Sigmoid colon (tissue), 7 donors: ENCODE measurements around the gene WFIKKN1. TPM values are rescaled to one million over a fixed set of nuclear protein-coding genes. Genes with fewer than 3 reads are reported as not detected.

Experiments used
- DNase-seq: peaks from one replicate; pipeline ENCODE4 v3.0.0-alpha.2; 2019
- H3K27ac ChIP-seq, 4 donors: fragments of 200-600 bp; sonication (generic); one replicate each; pipeline ENCODE4 v1.5.1; 2016 to 2019; ENCODE audit warnings: mild to moderate bottlenecking in 1 of 4
- H3K27me3 ChIP-seq, 3 donors: fragments of 200-600 bp; sonication (generic); one replicate each; pipeline ENCODE4 v1.5.1; 2019; ENCODE audit warnings: mild to moderate bottlenecking in 1 of 3
- H3K36me3 ChIP-seq, 4 donors: fragments of 200-600 bp; sonication (generic); one replicate each; pipeline ENCODE4 v1.5.1; 2016 to 2019
- H3K4me1 ChIP-seq, 4 donors: fragments of 200-600 bp; sonication (generic); one replicate each; pipeline ENCODE4 v1.5.1; 2017 to 2019
- H3K4me3 ChIP-seq, 4 donors: fragments of 200-600 bp; sonication (generic); one replicate each; pipeline ENCODE4 v1.5.1; 2017 to 2019; ENCODE audit warnings: mild to moderate bottlenecking in 2 of 4, moderate library complexity in 1 of 4
- H3K9me3 ChIP-seq, 4 donors: fragments of 200-600 bp in 3 of 4; sonication (generic) in 3 of 4; one replicate each; pipeline versions ENCODE4 v1.5.1 to v1.6.1; 2013 to 2019
- EP300 ChIP-seq, 4 donors: sonication (generic); formaldehyde crosslinking; IDR thresholded peaks; one replicate each; pipeline ENCODE4 v1.6.1; 2017; ENCODE audit warnings: antibody characterized with exemption in 4 of 4
- POLR2A ChIP-seq, 2 donors: fragments of 450-650 bp; IDR thresholded peaks; one replicate each; pipeline ENCODE4 v1.6.1; 2016; ENCODE audit warnings: antibody characterized with exemption in 2 of 2, mild to moderate bottlenecking in 2 of 2, moderate library complexity in 2 of 2
- POLR2AphosphoS5 ChIP-seq, 4 donors: sonication (generic); formaldehyde crosslinking; IDR thresholded peaks; one replicate each; pipeline ENCODE4 v1.6.1; 2017; ENCODE audit warnings: antibody characterized with exemption in 4 of 4
- WGBS, 2 donors: extraction: QIAGEN DNeasy Blood & Tissue Kit; methylation state at CpG; one replicate each; pipeline ENCODE4 v1.1.7; 2013; 5-methylcytosine and 5-hydroxymethylcytosine counted together
- intact Hi-C: fragments of 100-400 bp; cut with DNase I; formaldehyde crosslinking; loops from one replicate; pipeline ENCODE4 v1.15.1; 2023
- polyA plus RNA-seq, 3 donors: library from polyadenylated mRNA; stranded (reverse); fragments of 200-250 nt; gene quantifications; one replicate each; pipeline ENCODE4 v1.2.3, GENCODE V29; 2013
- total RNA-seq, 4 donors: library from RNA; depleted of rRNA; stranded (reverse); fragments of >200 nt; gene quantifications; one replicate each; pipeline ENCODE4 v1.1.0, GENCODE V29; 2016
- TF ChIP-seq, protein P1 (sequence below), 4 experiments: fragments of 450-650 bp in 3 of 4; fragments of 200-600 bp in 1 of 4; IDR thresholded peaks; one replicate each; pipeline ENCODE4 v1.5.1; 2016 to 2019; ENCODE audit warnings: antibody characterized with exemption in 4 of 4, mild to moderate bottlenecking in 3 of 4, moderate library complexity in 2 of 4
- donor health status: healthy with polysubstance abuse.
- donor health status: Bipolar disorder and iron deficiency.
- donor health status: healthy.

The WFIKKN1 gene
- total and polyA plus RNA-seq, 7 donors: 0.27 to 1.4 (median 0.49) TPM

DNA sequence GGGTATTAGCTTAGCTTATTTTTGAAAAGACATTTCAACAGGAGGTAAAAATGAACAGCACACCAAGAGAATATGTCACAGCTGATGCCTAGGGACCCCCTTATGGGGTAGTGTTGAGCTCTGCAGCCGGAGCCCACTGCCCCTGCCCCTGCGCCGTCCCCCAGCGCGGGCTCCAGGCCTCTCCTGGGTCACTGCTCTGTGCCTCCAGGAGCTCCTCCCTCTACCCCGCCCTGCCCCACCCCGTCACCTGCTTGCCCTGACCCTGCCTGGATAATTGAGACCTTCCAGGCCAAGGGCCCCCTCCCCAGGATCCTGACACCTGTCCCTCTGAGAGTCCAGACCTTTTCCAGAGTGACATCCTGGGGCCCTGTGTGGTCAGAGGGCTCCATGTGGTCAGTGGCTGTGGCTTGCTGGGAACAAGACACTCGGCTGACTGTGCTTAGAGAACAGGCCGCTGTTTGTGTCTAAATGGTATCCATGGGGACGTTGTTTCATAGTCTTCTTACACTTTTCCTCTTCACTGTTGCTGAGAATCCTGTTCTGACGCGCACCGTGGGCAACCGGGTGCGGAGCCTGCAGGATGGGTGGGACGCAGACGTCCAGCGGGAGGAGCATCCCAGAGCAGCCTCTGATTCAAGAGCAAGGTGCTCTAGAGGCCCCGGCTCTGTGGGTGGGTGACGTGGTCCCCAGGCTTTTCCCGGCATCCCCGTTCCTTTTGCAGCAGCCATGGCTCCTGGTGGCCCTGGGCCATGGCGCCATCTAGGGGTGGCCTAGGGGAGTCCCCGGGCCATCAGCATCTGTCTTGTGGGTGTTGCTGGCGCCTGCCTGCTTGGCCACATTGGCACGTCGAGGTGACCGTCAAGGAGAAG lies 20.0 kb upstream of the WFIKKN1 start:
- Histone ChIP-seq H3K36me3 (no peaks in the 10 kb centered on the region), H3K4me1 (peaks cover 0 to 7% (median 6%) of the 10 kb centered on the region in 4 donors), H3K27ac (no peak overlapping the region), H3K27me3 (no peaks in the 10 kb centered on the region), H3K4me3 (no peak overlapping the region), H3K9me3 (no peaks in the 10 kb centered on the region)
- peak; percentile 72 for DNase-seq
- 31 to 76% methylated on average over 28 of the region's 28 CpGs for WGBS, 2 donors
- TF ChIP-seq POLR2A (IDR thresholded peaks at IDR 0.05) (no peak), POLR2AphosphoS5 (IDR thresholded peaks at IDR 0.05) (no peak), EP300 (IDR thresholded peaks at IDR 0.05) (no peak)
- TF ChIP-seq, protein P1, sequence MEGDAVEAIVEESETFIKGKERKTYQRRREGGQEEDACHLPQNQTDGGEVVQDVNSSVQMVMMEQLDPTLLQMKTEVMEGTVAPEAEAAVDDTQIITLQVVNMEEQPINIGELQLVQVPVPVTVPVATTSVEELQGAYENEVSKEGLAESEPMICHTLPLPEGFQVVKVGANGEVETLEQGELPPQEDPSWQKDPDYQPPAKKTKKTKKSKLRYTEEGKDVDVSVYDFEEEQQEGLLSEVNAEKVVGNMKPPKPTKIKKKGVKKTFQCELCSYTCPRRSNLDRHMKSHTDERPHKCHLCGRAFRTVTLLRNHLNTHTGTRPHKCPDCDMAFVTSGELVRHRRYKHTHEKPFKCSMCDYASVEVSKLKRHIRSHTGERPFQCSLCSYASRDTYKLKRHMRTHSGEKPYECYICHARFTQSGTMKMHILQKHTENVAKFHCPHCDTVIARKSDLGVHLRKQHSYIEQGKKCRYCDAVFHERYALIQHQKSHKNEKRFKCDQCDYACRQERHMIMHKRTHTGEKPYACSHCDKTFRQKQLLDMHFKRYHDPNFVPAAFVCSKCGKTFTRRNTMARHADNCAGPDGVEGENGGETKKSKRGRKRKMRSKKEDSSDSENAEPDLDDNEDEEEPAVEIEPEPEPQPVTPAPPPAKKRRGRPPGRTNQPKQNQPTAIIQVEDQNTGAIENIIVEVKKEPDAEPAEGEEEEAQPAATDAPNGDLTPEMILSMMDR (IDR thresholded peaks at IDR 0.05): peak in 3 of 4 experiments; percentile 49 to 72 (median 53)
- intact Hi-C loops: no loop called here

DNA sequence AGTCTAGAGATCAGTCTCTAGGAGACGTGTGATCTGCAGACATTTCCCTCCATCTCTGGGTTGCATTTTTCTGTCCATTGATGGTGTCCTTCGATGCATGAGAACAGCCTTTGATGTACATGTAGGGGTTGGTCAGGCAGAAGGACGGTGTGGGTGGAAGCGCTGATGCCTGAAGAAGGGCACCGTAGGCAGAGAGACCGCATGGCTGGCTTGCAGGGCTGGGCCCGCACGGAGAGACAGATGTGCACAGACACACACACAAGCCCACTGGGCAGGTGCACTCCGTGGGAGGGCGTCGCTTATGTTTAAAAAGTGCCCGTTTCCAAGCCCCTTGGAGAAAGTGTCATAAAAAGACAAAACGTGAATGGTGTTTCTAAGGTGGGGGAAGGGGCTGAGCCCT lies 15.7 kb upstream of the WFIKKN1 start:
- intact Hi-C loops: no loop called here
- 87 to 92% methylated on average over 13 of the region's 13 CpGs for WGBS, 2 donors
- Histone ChIP-seq H3K36me3 (peaks cover 0 to 4% (median 0%) of the 10 kb centered on the region in 4 donors), H3K27me3 (no peaks in the 10 kb centered on the region), H3K27ac (no peak overlapping the region), H3K9me3 (no peaks in the 10 kb centered on the region), H3K4me3 (no peak overlapping the region), H3K4me1 (peaks cover 0 to 7% (median 6%) of the 10 kb centered on the region in 4 donors)
- TF ChIP-seq POLR2A (IDR thresholded peaks at IDR 0.05) (no peak), EP300 (IDR thresholded peaks at IDR 0.05) (no peak), POLR2AphosphoS5 (IDR thresholded peaks at IDR 0.05) (no peak)
- TF ChIP-seq, protein P1 (IDR thresholded peaks at IDR 0.05): no peak
- no peak for DNase-seq

DNA sequence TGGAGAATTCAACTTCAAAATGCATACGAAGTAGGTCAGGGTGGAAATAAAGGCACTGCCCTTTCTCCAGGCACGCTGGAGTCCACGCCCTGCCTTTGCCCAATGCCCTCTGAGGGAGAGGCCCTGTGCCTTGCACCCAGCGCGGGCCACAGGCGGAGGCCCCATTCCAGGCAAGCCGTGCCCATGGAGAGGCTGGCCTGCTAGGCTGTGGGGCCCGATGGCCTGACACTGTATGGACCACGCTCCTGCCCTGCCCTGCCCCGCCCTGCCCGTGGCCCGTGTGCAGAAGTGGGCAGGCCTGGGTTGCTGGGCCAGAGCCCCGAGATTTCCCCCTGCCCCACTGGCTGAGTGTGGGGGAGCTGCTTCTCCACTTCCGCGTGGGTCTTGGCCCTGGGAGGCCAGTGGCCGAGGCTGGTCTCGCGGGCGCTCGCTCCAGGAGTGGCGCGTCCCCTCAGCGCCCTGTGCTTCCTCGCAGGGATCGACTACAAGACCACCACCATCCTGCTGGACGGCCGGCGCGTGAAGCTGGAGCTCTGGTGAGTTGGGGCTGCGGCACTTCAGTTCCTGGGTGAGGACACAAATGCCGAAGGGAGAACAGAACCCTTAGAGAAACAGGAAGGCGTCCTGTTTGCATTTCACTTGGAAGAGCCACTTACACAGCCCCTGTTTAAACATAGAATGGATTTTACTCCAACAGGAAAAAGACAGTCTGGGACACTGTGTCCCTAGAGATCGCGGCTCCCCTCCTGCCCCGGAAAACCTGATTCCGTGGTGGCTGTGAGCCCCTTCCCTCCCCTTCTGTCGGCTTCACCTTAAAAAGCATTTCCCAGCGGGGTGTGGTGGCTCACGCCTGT lies 13.8 kb upstream of the WFIKKN1 start:
- TF ChIP-seq POLR2A (IDR thresholded peaks at IDR 0.05): no peak
- TF ChIP-seq, protein P1 (IDR thresholded peaks at IDR 0.05): no peak
- no peak for TF ChIP-seq POLR2AphosphoS5 (IDR thresholded peaks at IDR 0.05)
- TF ChIP-seq EP300 (IDR thresholded peaks at IDR 0.05): no peak
- H3K27ac ChIP-seq: no peak overlapping the region
- no peak overlapping the region for H3K4me3 ChIP-seq
- peaks cover 0 to 13% (median 9%) of the 10 kb centered on the region in 4 donors for H3K4me1 ChIP-seq
- no peaks in the 10 kb centered on the region for H3K27me3 ChIP-seq
- no peaks in the 10 kb centered on the region for H3K9me3 ChIP-seq
- H3K36me3 ChIP-seq: peaks cover 0 to 4% (median 0%) of the 10 kb centered on the region in 4 donors
- intact Hi-C loops: no loop called here
- WGBS, 2 donors: 74 to 91% methylated on average over 39 of the region's 39 CpGs
- DNase-seq: peak; percentile 58

DNA sequence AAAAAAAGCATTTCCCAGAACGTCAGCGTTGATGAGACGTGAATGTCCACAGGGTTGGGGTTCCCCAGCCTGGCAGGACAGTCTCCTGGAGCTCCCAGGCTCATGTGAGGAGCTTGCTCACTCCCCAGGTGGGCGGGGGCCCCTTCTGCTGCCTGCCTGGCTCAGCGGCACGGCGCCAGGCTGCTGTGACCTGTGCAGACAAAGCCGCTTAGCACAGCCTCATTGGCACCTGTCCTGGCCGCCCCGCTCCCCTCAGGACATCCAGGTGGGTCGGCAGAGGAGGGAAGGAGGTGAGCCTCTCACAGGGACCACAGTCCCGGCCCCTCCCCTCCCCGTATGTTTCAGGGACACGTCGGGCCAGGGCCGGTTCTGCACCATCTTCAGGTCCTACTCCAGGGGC lies 12.9 kb upstream of the WFIKKN1 start:
- Histone ChIP-seq H3K4me3 (no peak overlapping the region), H3K9me3 (no peaks in the 10 kb centered on the region), H3K36me3 (peaks cover 0 to 4% (median 0%) of the 10 kb centered on the region in 4 donors), H3K27me3 (no peaks in the 10 kb centered on the region), H3K27ac (no peak overlapping the region), H3K4me1 (peaks cover 0 to 15% (median 10%) of the 10 kb centered on the region in 4 donors)
- WGBS, 2 donors: 93% methylated on average over 16 of the region's 16 CpGs
- intact Hi-C loops: no loop called here
- no peak for TF ChIP-seq POLR2A (IDR thresholded peaks at IDR 0.05)
- DNase-seq: peak; percentile 57
